Naive thymus-derived CD8-positive, alpha-beta T cell (primary cell): ENCODE measurements around the gene TLL1. TPM values are rescaled to one million over a fixed set of nuclear protein-coding genes. Genes with fewer than 3 reads are reported as not detected.

Experiments used
- ATAC-seq, 2 donors: fragments of 150-1000 bp; cut with Tn5 transposase in 1 of 2; sonication (Bioruptor Pico), chemical (Tn5 transposase) in 1 of 2; 1 replicate in 1 of 2; 2 replicates in 1 of 2; pipeline ENCODE4 v1.10.0; 2021; ENCODE audit warnings: mild to moderate bottlenecking in 2 of 2, moderate library complexity in 2 of 2
- POLR2A ChIA-PET: fragments of 350-600 bp; sonication (Branson Sonifier 250); formaldehyde crosslinking; loops from one replicate; lab custom pipeline; 2021; ENCODE audit warnings: antibody characterized with exemption; lab: Charles Lee
- DNase-seq, 10 donors: peaks; one replicate each; pipeline versions ENCODE4 v3.0.0 to v3.0.0-alpha.2; 2020 to 2022
- H3K27ac Mint-ChIP-seq, 10 donors: one replicate each; pipeline ENCODE4 v1.8.0; 2020 to 2022; ENCODE audit warnings: mild to moderate bottlenecking in 10 of 10, mixed read lengths in 10 of 10, moderate library complexity in 4 of 10, inconsistent platforms in 1 of 10
- H3K27me3 Mint-ChIP-seq, 5 donors: one replicate each; pipeline ENCODE4 v1.8.0; 2021 to 2022; ENCODE audit warnings: mixed read lengths in 5 of 5
- H3K36me3 Mint-ChIP-seq, 3 donors: one replicate each; pipeline ENCODE4 v1.8.0; 2020 to 2022; ENCODE audit warnings: mixed read lengths in 3 of 3, mild to moderate bottlenecking in 2 of 3, inconsistent platforms in 1 of 3
- H3K4me1 Mint-ChIP-seq, 4 donors: one replicate each; pipeline ENCODE4 v1.8.0; 2021 to 2022; ENCODE audit warnings: mixed read lengths in 4 of 4
- H3K4me3 Mint-ChIP-seq, 10 donors: one replicate each; pipeline ENCODE4 v1.8.0; 2020 to 2022; ENCODE audit warnings: mild to moderate bottlenecking in 10 of 10, mixed read lengths in 10 of 10, moderate library complexity in 6 of 10, inconsistent platforms in 1 of 10
- H3K9me3 Mint-ChIP-seq, 9 donors: one replicate each; pipeline ENCODE4 v1.8.0; 2020 to 2022; ENCODE audit warnings: mixed read lengths in 9 of 9, mild to moderate bottlenecking in 3 of 9, inconsistent platforms in 1 of 9, moderate library complexity in 1 of 9
- polyA plus RNA-seq, 3 donors: library from polyadenylated mRNA; unstranded; fragments of 300-500 nt; fragmentation: Illumina TruSeq; gene quantifications; one replicate each; pipeline ENCODE4 v1.2.3, GENCODE V29; 2021
- total RNA-seq, 8 experiments: library from RNA in 2 of 8; stranded (reverse) in 2 of 8; gene quantifications; one replicate each; pipeline ENCODE4 v1.2.3 and lab custom pipeline; 2021 to 2026

The TLL1 gene
- total and polyA plus RNA-seq, 5 experiments from 2014 or later: not detected

DNA sequence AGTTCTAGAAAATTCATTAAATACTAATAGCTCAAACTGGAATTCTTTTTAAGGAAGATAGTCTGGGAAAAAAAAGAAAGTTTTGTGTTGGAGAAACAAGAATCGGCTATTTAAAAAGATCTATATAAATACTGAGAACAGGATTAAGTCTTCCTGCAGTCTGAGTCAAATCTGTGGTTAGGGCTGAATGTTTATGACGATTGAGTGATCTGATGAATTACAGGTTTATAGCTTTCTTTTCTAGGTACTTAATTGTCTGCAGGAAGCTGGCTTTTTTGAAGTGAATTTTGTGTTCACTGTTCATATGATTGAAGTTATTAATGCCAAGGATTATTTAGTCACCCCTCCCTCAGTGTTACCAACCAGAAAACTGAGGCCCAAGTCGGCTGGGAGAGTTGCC lies 42.2 kb downstream of the TLL1 start:
- DNase-seq (no peak), ATAC-seq (no peak)
- H3K9me3 Mint-ChIP-seq: peaks cover 0 to 6% (median 2%) of the 10 kb centered on the region in 9 donors
- no peak overlapping the region for H3K27ac Mint-ChIP-seq
- POLR2A ChIA-PET: no interaction called here
- H3K36me3 Mint-ChIP-seq: no peaks in the 10 kb centered on the region
- H3K27me3 Mint-ChIP-seq: no peaks in the 10 kb centered on the region
- H3K4me3 Mint-ChIP-seq: no peak overlapping the region
- no peaks in the 10 kb centered on the region for H3K4me1 Mint-ChIP-seq

- Mint-ChIP-seq H3K4me3 (no peak overlapping the region), H3K36me3 (no peaks in the 10 kb centered on the region), H3K27me3 (no peaks in the 10 kb centered on the region), H3K27ac (no peak overlapping the region), H3K9me3 (peaks cover 0 to 8% (median 0%) of the 10 kb centered on the region in 9 donors), H3K4me1 (no peaks in the 10 kb centered on the region)
- POLR2A ChIA-PET: no interaction called here
- ATAC-seq: no peak
- no peak for DNase-seq
These were observed 48.5 kb downstream of the TLL1 start for GRCh38 chr4:165921546-165921945.

GRCh38 chr4:165922747-165923146 lies 49.7 kb downstream of the TLL1 start:
- DNase-seq: no peak
- Mint-ChIP-seq H3K4me3 (no peak overlapping the region), H3K27ac (no peak overlapping the region), H3K4me1 (no peaks in the 10 kb centered on the region), H3K36me3 (no peaks in the 10 kb centered on the region), H3K27me3 (peaks cover 0 to 1% (median 0%) of the 10 kb centered on the region in 5 donors), H3K9me3 (peaks cover 0 to 8% (median 0%) of the 10 kb centered on the region in 9 donors)
- no peak for ATAC-seq
- POLR2A ChIA-PET: no interaction called here

DNA sequence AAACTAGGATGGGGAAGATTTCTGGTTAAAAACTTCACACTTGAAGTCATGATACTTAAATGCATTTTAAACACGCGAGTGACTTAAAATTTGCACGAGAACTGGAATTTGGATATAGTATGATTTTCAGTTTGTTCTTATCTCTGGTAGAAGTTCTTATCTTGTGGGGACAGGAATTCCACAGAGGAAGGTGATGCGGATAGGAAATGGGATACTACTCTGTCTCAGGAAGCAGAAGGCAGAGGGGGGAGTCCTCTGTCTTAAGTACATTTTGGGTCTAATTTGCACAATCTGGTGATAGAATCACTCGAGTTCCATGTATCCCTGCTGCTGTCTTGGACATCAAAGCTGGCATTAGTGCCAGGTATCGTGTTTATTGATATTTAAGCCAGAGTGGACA lies 53.3 kb downstream of the TLL1 start:
- POLR2A ChIA-PET: no interaction called here
- peaks cover 0 to 5% (median 0%) of the 10 kb centered on the region in 5 donors for H3K27me3 Mint-ChIP-seq
- no peak overlapping the region for H3K4me3 Mint-ChIP-seq
- H3K27ac Mint-ChIP-seq: no peak overlapping the region
- H3K36me3 Mint-ChIP-seq: no peaks in the 10 kb centered on the region
- DNase-seq (no peak), ATAC-seq (no peak)
- no peaks in the 10 kb centered on the region for H3K4me1 Mint-ChIP-seq
- H3K9me3 Mint-ChIP-seq: peaks cover 0 to 8% (median 0%) of the 10 kb centered on the region in 9 donors

DNA sequence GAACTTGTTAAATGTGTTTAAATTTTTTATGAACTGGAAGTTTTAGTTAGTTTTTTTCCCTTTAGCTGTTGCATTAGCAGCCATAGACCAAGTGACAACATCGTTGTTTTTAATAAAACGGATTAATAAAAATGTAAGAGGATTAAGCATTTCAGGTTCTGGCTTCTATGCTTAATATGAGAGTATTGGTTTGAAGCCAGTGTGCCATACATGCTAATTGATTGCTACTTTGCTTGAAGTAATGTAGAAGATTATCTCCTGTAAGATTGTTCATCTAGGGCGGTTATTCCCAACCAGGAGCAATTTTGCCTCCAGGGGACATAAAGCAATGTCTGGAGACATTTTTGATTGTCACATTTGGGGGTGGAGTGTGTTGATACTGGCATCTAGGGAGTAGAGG lies 54.3 kb downstream of the TLL1 start:
- DNase-seq (no peak), ATAC-seq (no peak)
- POLR2A ChIA-PET: no interaction called here
- Mint-ChIP-seq H3K36me3 (no peaks in the 10 kb centered on the region), H3K27me3 (peaks cover 0 to 5% (median 0%) of the 10 kb centered on the region in 5 donors), H3K9me3 (peaks cover 0 to 8% (median 0%) of the 10 kb centered on the region in 9 donors), H3K27ac (no peak overlapping the region), H3K4me3 (no peak overlapping the region), H3K4me1 (no peaks in the 10 kb centered on the region)

- no peaks in the 10 kb centered on the region for H3K4me1 Mint-ChIP-seq
- no peak overlapping the region for H3K4me3 Mint-ChIP-seq
- H3K36me3 Mint-ChIP-seq: no peaks in the 10 kb centered on the region
- H3K27ac Mint-ChIP-seq: no peak overlapping the region
- POLR2A ChIA-PET: no interaction called here
- DNase-seq (no peak), ATAC-seq (no peak)
- H3K27me3 Mint-ChIP-seq: peaks cover 0 to 5% (median 0%) of the 10 kb centered on the region in 5 donors
- H3K9me3 Mint-ChIP-seq: peaks cover 0 to 8% (median 0%) of the 10 kb centered on the region in 9 donors
These were observed 54.8 kb downstream of the TLL1 start for GRCh38 chr4:165927815-165928214.

GRCh38 chr4:165928601-165929000 lies 55.6 kb downstream of the TLL1 start:
- H3K9me3 Mint-ChIP-seq: peaks cover 0 to 8% (median 0%) of the 10 kb centered on the region in 9 donors
- no peak overlapping the region for H3K4me3 Mint-ChIP-seq
- no peak overlapping the region for H3K27ac Mint-ChIP-seq

GRCh38 chr4:165929662-165930061 lies 56.6 kb downstream of the TLL1 start:
- no peaks in the 10 kb centered on the region for H3K4me1 Mint-ChIP-seq
- H3K36me3 Mint-ChIP-seq: no peaks in the 10 kb centered on the region
- DNase-seq (no peak), ATAC-seq (no peak)
- H3K4me3 Mint-ChIP-seq: no peak overlapping the region
- peaks cover 0 to 6% (median 0%) of the 10 kb centered on the region in 9 donors for H3K9me3 Mint-ChIP-seq
- POLR2A ChIA-PET: no interaction called here
- peaks cover 0 to 5% (median 0%) of the 10 kb centered on the region in 5 donors for H3K27me3 Mint-ChIP-seq
- no peak overlapping the region for H3K27ac Mint-ChIP-seq

More at GRCh38 chr4:165928601-165929000, 55.6 kb downstream of the TLL1 start:
- no peak for ATAC-seq
- peaks cover 0 to 5% (median 0%) of the 10 kb centered on the region in 5 donors for H3K27me3 Mint-ChIP-seq
- H3K36me3 Mint-ChIP-seq: no peaks in the 10 kb centered on the region
- no peak for DNase-seq
- POLR2A ChIA-PET: no interaction called here
- H3K4me1 Mint-ChIP-seq: no peaks in the 10 kb centered on the region

GRCh38 chr4:165931741-165932140 lies 58.7 kb downstream of the TLL1 start:
- DNase-seq (no peak), ATAC-seq (no peak)
- POLR2A ChIA-PET: no interaction called here
- Mint-ChIP-seq H3K4me1 (no peaks in the 10 kb centered on the region), H3K4me3 (no peak overlapping the region), H3K36me3 (no peaks in the 10 kb centered on the region), H3K9me3 (peaks cover 0 to 6% (median 0%) of the 10 kb centered on the region in 9 donors), H3K27me3 (peaks cover 0 to 5% (median 0%) of the 10 kb centered on the region in 5 donors), H3K27ac (no peak overlapping the region)

- no peak for DNase-seq
- no peak for ATAC-seq
- H3K36me3 Mint-ChIP-seq: no peaks in the 10 kb centered on the region
- no peaks in the 10 kb centered on the region for H3K27me3 Mint-ChIP-seq
- POLR2A ChIA-PET: no interaction called here
- peaks cover 0 to 16% (median 4%) of the 10 kb centered on the region in 9 donors for H3K9me3 Mint-ChIP-seq
- H3K4me3 Mint-ChIP-seq: no peak overlapping the region
- H3K27ac Mint-ChIP-seq: no peak overlapping the region
- H3K4me1 Mint-ChIP-seq: no peaks in the 10 kb centered on the region
These were observed 71.9 kb downstream of the TLL1 start for GRCh38 chr4:165944900-165945299.

DNA sequence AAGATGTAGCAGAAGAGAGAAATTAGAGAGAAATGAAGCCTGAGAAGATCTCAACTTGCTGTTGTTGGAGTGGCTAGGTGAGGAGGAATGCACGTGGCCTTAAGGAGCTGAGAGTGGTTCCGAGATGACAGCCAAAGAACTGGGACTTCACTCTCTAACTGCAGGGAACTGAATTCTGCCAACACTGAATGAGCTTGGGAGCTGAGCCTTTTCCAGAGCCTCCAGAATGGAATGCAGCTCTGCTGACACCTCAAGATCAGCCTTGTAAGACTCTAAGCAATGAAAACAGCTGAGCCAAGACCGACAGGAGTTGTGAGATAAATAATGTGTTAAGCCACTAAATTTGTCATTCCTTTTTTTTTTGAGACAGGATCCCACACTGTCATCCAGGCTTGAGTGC lies 73.0 kb downstream of the TLL1 start:
- ATAC-seq (no peak), DNase-seq (no peak)
- no peak overlapping the region for H3K27ac Mint-ChIP-seq
- POLR2A ChIA-PET: no interaction called here
- no peaks in the 10 kb centered on the region for H3K27me3 Mint-ChIP-seq
- H3K4me3 Mint-ChIP-seq: no peak overlapping the region
- H3K9me3 Mint-ChIP-seq: peaks cover 0 to 16% (median 4%) of the 10 kb centered on the region in 9 donors
- H3K36me3 Mint-ChIP-seq: no peaks in the 10 kb centered on the region
- H3K4me1 Mint-ChIP-seq: no peaks in the 10 kb centered on the region

DNA sequence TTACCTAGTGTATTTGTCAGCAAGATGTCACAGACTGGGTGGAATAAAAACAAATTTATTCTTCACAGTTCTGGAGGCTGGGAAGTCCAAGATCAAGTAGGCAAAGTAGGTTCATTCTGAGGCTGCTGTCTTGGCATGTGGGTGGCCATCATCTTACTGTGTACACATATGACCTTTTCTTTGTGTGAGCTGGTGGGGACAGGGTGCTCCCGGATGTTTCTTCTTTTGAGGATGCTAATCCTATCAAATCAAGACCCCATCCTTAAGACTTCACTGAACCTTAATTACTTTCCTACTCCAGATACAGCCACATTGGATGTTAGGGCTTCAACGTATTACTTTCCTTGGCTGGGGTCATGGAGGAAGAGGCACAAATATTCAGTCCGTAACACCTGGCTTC lies 74.0 kb downstream of the TLL1 start:
- H3K4me1 Mint-ChIP-seq: no peaks in the 10 kb centered on the region
- no peaks in the 10 kb centered on the region for H3K27me3 Mint-ChIP-seq
- DNase-seq (no peak), ATAC-seq (no peak)
- H3K4me3 Mint-ChIP-seq: no peak overlapping the region
- no peak overlapping the region for H3K27ac Mint-ChIP-seq
- POLR2A ChIA-PET: no interaction called here
- H3K9me3 Mint-ChIP-seq: peaks cover 0 to 20% (median 7%) of the 10 kb centered on the region in 9 donors
- H3K36me3 Mint-ChIP-seq: no peaks in the 10 kb centered on the region

DNA sequence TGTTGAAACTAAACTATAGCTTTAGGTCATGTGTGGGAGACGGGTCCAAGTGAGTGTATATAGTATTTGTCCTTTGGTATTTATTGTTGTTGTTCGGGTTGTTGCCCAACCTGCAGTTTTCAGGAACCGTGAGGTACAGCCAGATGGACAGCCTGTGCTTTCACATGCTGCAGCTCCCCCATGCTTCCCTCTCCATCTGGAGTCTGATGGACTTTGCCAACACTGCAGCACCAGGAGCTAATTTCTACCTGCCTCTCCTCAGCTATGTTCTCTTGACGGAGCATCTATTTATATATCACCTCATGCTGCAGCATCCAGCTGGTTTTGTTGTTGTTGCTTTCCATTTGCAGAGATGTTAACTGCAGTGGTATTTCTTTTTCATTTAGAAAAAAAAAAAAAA lies 80.1 kb downstream of the TLL1 start:
- no peak for ATAC-seq
- peaks cover 0 to 7% (median 0%) of the 10 kb centered on the region in 3 donors for H3K36me3 Mint-ChIP-seq
- H3K4me1 Mint-ChIP-seq: no peaks in the 10 kb centered on the region
- no peak overlapping the region for H3K4me3 Mint-ChIP-seq
- POLR2A ChIA-PET: no interaction called here
- no peak for DNase-seq
- H3K27me3 Mint-ChIP-seq: no peaks in the 10 kb centered on the region
- peaks cover 8 to 52% (median 22%) of the 10 kb centered on the region in 9 donors for H3K9me3 Mint-ChIP-seq
- no peak overlapping the region for H3K27ac Mint-ChIP-seq

- Mint-ChIP-seq H3K4me1 (no peaks in the 10 kb centered on the region), H3K27me3 (no peaks in the 10 kb centered on the region), H3K9me3 (peaks cover 11 to 25% (median 17%) of the 10 kb centered on the region in 9 donors), H3K4me3 (no peak overlapping the region), H3K36me3 (no peaks in the 10 kb centered on the region), H3K27ac (no peak overlapping the region)
- DNase-seq (no peak), ATAC-seq (no peak)
- POLR2A ChIA-PET: no interaction called here
These were observed 90.6 kb downstream of the TLL1 start for GRCh38 chr4:165963621-165964020.
